ENCODE measurements around the gene ERRFI1. TPM values are rescaled to one million over a fixed set of nuclear protein-coding genes. Genes with fewer than 3 reads are reported as not detected.

Gene ERRFI1
- total RNA-seq, 1 experiment from 2014 or later = 44.6 TPM

- TF ChIP-seq ARID4B (CRISPR knock-in tag; IDR thresholded peaks at IDR 0.05; ENCODE audit: borderline replicate concordance) (no peak), ZSCAN18 (CRISPR knock-in tag; IDR thresholded peaks at IDR 0.05) (no peak), USF2 (CRISPR knock-in tag; IDR thresholded peaks at IDR 0.05) (no peak), ZBTB21 (CRISPR knock-in tag; IDR thresholded peaks at IDR 0.05; ENCODE audit: borderline replicate concordance) (no peak)
Observed at GRCh38 chr1:8003438-8004112, 22.5 kb downstream of the ERRFI1 start (continued).

- ChIA-PET CTCF (interaction anchor here (0.6 to 1.3 kb wide), 2 partner anchors 12 to 312 kb away, joined by 4 to 6 read pairs; no protein-coding TSS in a partner anchor), POLR2A (no interaction called here)
- Mint-ChIP-seq H3K36me3 (peaks cover 1% of the 10 kb centered on the region), H3K4me1 (peaks cover 47% of the 10 kb centered on the region), H3K9me3 (peaks cover under 1% of the 10 kb centered on the region), H3K4me3 (no peak overlapping the region), H3K27me3 (ENCODE audit: low read depth) (no peaks in the 10 kb centered on the region), H3K27ac (peak overlapping the region; percentile 64; the same call in 1 of the 2 replicates)
- DNase-seq (ENCODE audit: low spot score) (no peak), ATAC-seq (no peak)
- TF ChIP-seq ESRRA (CRISPR knock-in tag; IDR thresholded peaks at IDR 0.05; ENCODE audit: borderline replicate concordance) = no peak
- no peak for TF ChIP-seq CTCF (IDR thresholded peaks at IDR 0.05)
- no peak for TF ChIP-seq HMGXB4 (CRISPR knock-in tag; IDR thresholded peaks at IDR 0.05)
Observed at GRCh38 chr1:8002921-8003320, 23.2 kb downstream of the ERRFI1 start.

GRCh38 chr1:8002329-8002910 is 23.7 kb downstream of the ERRFI1 start:
- TF ChIP-seq ZNF232 (CRISPR knock-in tag; IDR thresholded peaks at IDR 0.05) = no peak
- POLR2A ChIA-PET = no interaction called here
- DNase-seq (ENCODE audit: low spot score) (no peak), ATAC-seq (no peak)
- peak overlapping the region; percentile 89 for H3K27ac Mint-ChIP-seq
- peaks cover 47% of the 10 kb centered on the region for H3K4me1 Mint-ChIP-seq
- H3K9me3 Mint-ChIP-seq = peaks cover 4% of the 10 kb centered on the region
- no peaks in the 10 kb centered on the region for H3K27me3 Mint-ChIP-seq (ENCODE audit: low read depth)
- H3K4me3 Mint-ChIP-seq = no peak overlapping the region
- CTCF ChIA-PET = interaction anchor here (0.6 to 1.3 kb wide), 4 partner anchors 13 to 312 kb away, joined by 3 to 6 read pairs (median 4); no protein-coding TSS in a partner anchor
- peaks cover 4% of the 10 kb centered on the region for H3K36me3 Mint-ChIP-seq

Data from WTC11 (cell line).